ENCODE measurements around the gene SIRPA. TPM values are rescaled to one million over a fixed set of nuclear protein-coding genes. Genes with fewer than 3 reads are reported as not detected.
A peak's percentile ranks its signal among the peaks of the same experiment; 100 is the strongest.

The SIRPA gene
- total RNA-seq, 1 experiment from 2014 or later, result 6.0 TPM

DNA sequence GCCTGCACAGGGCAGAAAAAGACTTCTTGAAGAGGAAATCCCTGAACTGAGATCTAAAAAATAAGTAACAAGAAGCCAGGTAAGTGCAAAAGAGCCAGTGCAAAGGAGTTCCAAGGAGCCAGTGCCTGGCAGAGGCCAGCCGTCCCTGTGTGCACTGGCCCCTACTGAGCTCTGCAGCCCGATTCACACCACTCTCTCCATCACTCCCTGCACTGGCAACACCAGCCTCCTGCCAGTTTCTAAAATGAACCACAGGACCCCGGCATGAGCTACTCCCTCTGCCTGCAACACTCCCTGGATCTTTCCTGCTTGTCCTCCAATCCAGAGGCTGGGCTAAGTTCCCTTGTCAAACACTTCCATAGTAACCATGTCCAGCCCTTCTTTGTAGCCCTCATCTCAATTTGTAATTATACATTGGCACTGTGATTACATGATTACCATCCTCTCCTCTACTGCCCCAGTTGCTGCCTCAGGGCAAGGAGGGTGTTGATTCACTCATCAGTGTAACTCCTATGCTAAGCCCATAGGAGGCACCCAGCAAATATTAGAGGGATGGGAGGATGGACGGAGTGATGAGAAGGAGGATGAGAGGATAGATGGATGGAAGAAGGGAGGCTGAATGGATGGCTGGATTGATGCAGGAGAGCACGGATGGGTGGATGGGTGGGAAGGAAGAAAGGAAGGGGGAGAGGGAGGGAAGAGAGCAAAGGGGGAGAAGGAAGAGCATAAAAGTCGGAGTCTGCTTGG lies 49.3 kb downstream of the SIRPA start:
- TF ChIP-seq, protein P1, sequence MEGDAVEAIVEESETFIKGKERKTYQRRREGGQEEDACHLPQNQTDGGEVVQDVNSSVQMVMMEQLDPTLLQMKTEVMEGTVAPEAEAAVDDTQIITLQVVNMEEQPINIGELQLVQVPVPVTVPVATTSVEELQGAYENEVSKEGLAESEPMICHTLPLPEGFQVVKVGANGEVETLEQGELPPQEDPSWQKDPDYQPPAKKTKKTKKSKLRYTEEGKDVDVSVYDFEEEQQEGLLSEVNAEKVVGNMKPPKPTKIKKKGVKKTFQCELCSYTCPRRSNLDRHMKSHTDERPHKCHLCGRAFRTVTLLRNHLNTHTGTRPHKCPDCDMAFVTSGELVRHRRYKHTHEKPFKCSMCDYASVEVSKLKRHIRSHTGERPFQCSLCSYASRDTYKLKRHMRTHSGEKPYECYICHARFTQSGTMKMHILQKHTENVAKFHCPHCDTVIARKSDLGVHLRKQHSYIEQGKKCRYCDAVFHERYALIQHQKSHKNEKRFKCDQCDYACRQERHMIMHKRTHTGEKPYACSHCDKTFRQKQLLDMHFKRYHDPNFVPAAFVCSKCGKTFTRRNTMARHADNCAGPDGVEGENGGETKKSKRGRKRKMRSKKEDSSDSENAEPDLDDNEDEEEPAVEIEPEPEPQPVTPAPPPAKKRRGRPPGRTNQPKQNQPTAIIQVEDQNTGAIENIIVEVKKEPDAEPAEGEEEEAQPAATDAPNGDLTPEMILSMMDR (conservative IDR thresholded peaks at IDR 0.05), result peak; percentile 28; the same call in 2 of the 3 replicates
- Histone ChIP-seq H3K4me1 (ENCODE audit: insufficient read depth, low read length) (no peaks in the 10 kb centered on the region), H2BK120ac (ENCODE audit: low read depth, low read length, poor library complexity, severe bottlenecking) (no peak overlapping the region), H3K14ac (ENCODE audit: insufficient read depth, low read length) (no peak overlapping the region), H3K4me2 (ENCODE audit: insufficient read depth, insufficient read length, low read length) (no peak overlapping the region), H3K79me1 (ENCODE audit: insufficient read depth, low read depth, low read length, poor library complexity, severe bottlenecking) (no peaks in the 10 kb centered on the region), H2AK5ac (ENCODE audit: insufficient read length, low read length) (no peak overlapping the region), H3K9ac (ENCODE audit: extremely low read depth, insufficient read length, low read length) (no peak overlapping the region), H3K23me2 (ENCODE audit: insufficient read length, low read depth, low read length, poor library complexity, severe bottlenecking) (peaks cover 9% of the 10 kb centered on the region), H3K9me3 (ENCODE audit: control insufficient read depth, low read depth, low read length) (no peaks in the 10 kb centered on the region), H2BK5ac (ENCODE audit: insufficient read length, low read length) (no peak overlapping the region), H4K8ac (replicated peaks; ENCODE audit: insufficient read length, low read depth, low read length) (no peak overlapping the region), H2AFZ (ENCODE audit: low read length) (no peak overlapping the region), H4K91ac (ENCODE audit: insufficient read length, low read depth, low read length) (no peak overlapping the region), H3K4ac (ENCODE audit: low read depth, low read length) (no peak overlapping the region), H3T11ph (ENCODE audit: low read length) (no peak overlapping the region), H2BK15ac (ENCODE audit: low read depth, low read length) (no peak overlapping the region), H3K23ac (ENCODE audit: insufficient read length, low read depth, low read length) (no peak overlapping the region), H2BK20ac (ENCODE audit: low read depth, low read length, poor library complexity, severe bottlenecking) (no peak overlapping the region), H4K20me1 (ENCODE audit: control insufficient read depth, insufficient read depth, insufficient read length) (no peaks in the 10 kb centered on the region), H3K27ac (ENCODE audit: insufficient read length, low read depth, low read length) (no peak overlapping the region), H3K18ac (ENCODE audit: insufficient read length, low read depth, low read length) (no peak overlapping the region), H3K79me2 (ENCODE audit: insufficient read depth, low read length) (no peaks in the 10 kb centered on the region), H3K27me3 (ENCODE audit: insufficient read depth, low read length) (no peaks in the 10 kb centered on the region; the same call in 1 of the 2 replicates), H3K56ac (ENCODE audit: insufficient read length, low read depth, low read length) (no peak overlapping the region), H4K5ac (ENCODE audit: insufficient read length, low read depth, low read length) (no peak overlapping the region), H2BK12ac (ENCODE audit: insufficient read length, low read depth, low read length) (no peak overlapping the region)
- peaks cover 62% of the 10 kb centered on the region for H3K27me3 Mint-ChIP-seq (ENCODE audit: low read depth)
- 100% methylated on average over 1 of the region's 6 CpGs for WGBS (ENCODE audit: extremely low coverage, insufficient read length, low lambda C conversion rate)
- H3K9me3 Mint-ChIP-seq, result no peaks in the 10 kb centered on the region; a peak in 2 of 5 replicates
- H3K4me3 Mint-ChIP-seq, result no peak overlapping the region
- H3K4me1 Mint-ChIP-seq, result peaks cover 29 to 40% of the 10 kb centered on the region in 2 experiments
- no peak overlapping the region for H3K27ac Mint-ChIP-seq
- no peak for DNase-seq
- H3K36me3 Mint-ChIP-seq (ENCODE audit: insufficient read depth in 1 of 3, low read depth in 3 of 3), result no peaks in the 10 kb centered on the region

Data from H9 (cell line).